Suprapubic skin (tissue), 4 donors: Measurements from ENCODE around the gene ZCCHC4.

ENCODE experiments used
- CTCF ChIP-seq, 2 donors: fragments of 200-600 bp in 1 of 2; fragments of 450-650 bp in 1 of 2; sonication (generic) in 1 of 2; IDR thresholded peaks; one replicate each; pipeline ENCODE4 v1.5.1; 2016 to 2019; ENCODE audit warnings: antibody characterized with exemption in 2 of 2, mild to moderate bottlenecking in 1 of 2, moderate library complexity in 1 of 2
- EP300 ChIP-seq: sonication (generic); formaldehyde crosslinking; IDR thresholded peaks from one replicate; pipeline ENCODE4 v1.6.1; 2017; ENCODE audit warnings: antibody characterized with exemption
- POLR2A ChIP-seq, 2 donors: fragments of 450-650 bp; IDR thresholded peaks; one replicate each; pipeline ENCODE4 v1.6.1; 2017; ENCODE audit warnings: antibody characterized with exemption in 2 of 2, mild to moderate bottlenecking in 2 of 2, moderate library complexity in 2 of 2
- POLR2AphosphoS5 ChIP-seq, 3 donors: sonication (generic); formaldehyde crosslinking; IDR thresholded peaks; one replicate each; pipeline ENCODE4 v1.6.1; 2017; ENCODE audit warnings: antibody characterized with exemption in 3 of 3

GRCh38 chr4:25350561-25350960, 38.0 kb downstream of the ZCCHC4 start:
- TF ChIP-seq CTCF (IDR thresholded peaks at IDR 0.05) (no peak), POLR2A (IDR thresholded peaks at IDR 0.05) (no peak), POLR2AphosphoS5 (IDR thresholded peaks at IDR 0.05) (no peak), EP300 (no peak)
